Measurements from ENCODE around the gene PACS1.
"Not testable (repeated sequence)": the region's sequence is repeated elsewhere in the genome, so short reads cannot be mapped to it uniquely, and the experiment has no call there.

PACS1 gene

GRCh38 chr11:66076561-66076960 is 6.5 kb downstream of the PACS1 start:
- DNase-seq (ENCODE audit: low read depth): no peak

DNA sequence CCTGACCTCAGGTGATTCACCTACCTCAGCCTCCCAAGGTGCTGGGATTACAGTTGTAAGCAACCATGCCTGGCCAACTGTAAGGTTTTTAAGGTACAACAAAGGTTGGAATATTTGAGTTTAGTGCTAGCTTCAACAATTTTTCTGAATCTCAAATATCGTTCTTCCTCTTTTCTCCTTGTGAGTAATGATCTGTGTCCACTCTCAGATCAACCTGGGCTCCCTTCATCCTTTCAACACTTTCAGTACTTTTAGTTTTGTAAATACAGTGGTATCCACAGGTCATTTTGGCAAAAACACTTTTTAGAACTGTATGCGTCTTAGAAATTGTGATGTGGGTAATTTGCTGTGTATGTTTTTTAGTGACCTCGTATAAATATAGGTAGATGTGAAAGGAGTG is 7.9 kb downstream of the PACS1 start:
- no peak for DNase-seq (ENCODE audit: low read depth)

GRCh38 chr11:66078949-66079348 is 8.9 kb downstream of the PACS1 start:
- DNase-seq (ENCODE audit: low read depth): not testable (repeated sequence)

DNA sequence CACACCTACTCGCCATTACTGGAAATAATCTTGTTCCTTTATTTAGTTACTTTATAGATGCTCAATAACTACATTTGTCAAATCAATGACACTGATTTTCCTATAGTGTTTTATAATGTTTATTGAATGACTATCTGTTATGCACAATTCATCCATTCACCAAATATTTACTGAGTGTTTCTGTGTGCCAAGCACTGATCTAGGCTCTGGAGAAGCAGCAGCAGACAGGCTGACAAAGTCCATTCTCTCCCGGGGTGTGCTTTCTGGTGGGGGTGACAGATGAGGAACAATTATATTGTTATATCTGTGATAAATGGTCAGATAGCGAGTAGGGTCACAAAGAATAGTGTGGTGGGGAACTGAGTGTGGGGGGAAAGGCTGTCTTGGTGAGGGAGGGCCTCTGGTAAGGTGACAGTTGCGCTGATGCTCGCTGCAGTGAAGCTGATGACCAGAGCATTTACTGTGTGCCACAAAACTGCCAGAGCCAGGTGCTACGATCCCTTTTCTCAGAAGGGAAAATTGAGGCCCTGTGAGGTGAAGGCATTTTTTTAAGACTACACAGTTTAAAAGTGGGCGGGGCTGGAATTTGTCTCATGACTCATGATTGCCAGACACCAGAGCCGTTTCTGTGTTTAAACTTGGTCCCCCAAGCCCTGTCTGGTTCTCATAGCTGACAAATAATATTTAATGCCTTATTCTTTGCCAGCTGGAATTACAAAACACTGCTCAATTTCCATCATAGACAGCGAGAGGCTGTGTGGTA is 10.2 kb downstream of the PACS1 start:
- DNase-seq (ENCODE audit: low read depth): peak; percentile 81

DNA sequence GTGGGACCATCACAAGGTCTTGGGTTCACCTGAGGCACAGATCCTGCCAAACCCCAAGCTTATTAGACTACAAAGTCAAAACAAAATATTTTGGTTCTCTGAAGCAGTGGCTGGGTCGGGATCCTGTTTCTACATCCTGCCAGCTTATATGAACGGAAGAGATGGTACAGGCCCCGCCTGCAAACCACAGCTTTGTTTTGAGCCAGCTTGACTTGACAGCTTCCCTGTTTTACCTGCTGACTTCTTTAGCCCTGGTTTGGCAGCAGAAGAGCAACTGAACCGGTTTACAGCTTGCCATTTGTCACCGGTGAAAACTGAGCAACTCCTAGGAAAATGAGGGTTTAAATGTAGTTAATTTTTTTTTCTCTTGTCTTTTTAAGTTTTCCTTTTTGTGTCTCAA is 11.4 kb downstream of the PACS1 start:
- no peak for DNase-seq (ENCODE audit: low read depth)

DNA sequence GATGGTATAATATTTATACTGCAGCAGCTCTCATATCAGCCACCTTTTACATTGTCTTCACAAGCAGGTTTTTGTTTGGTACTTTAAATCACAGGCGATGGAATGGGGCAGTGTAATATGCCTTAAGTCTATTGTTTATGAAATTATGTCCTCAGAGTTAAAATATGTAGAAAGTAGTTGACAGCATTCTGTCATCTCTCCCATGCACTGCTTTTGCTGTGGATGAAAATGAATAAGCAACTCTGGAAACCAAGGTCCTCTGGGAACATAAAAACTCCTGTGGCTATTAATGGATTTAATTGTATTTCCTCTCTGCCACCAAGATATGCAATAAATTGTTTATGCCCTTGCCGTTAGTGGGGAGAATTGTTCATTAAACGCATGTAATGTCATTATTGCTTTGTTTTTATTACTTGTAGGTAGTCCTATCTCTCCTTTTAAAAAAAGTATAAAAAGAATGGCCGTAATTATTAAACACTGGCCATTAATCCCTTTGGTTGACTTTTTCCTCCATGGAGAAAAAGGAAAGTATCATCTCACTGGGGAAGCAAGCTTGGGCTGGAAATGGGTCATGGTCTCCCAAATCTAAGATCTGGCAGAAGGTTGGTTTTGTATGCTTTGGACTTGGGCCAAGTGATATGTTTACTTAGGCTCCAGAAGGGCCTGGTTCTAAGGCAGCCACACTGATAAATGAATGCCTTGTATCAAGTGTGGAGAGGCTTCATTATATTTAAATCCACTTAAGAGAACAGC is 13.1 kb downstream of the PACS1 start:
- DNase-seq (ENCODE audit: low read depth): no peak

DNA sequence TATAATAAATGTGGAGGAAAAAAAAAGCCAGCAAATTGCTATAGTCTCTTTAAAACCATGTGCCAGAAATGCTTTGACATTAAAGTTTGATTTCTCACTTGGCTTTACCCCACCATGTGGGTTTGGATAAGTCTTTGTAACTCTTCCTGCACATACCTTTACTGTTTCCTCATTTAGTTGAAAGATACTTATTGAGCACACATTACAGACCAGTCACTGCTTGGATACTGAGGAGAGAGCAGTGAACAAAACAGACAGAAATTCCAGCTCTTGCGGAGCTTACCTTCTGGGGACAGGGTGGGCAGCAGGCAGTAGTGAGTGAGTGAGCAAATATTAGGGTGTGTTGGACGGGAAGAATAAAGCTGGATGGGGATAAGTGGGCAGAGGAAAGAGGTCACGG is 13.7 kb downstream of the PACS1 start:
- DNase-seq (ENCODE audit: low read depth): no peak

DNA sequence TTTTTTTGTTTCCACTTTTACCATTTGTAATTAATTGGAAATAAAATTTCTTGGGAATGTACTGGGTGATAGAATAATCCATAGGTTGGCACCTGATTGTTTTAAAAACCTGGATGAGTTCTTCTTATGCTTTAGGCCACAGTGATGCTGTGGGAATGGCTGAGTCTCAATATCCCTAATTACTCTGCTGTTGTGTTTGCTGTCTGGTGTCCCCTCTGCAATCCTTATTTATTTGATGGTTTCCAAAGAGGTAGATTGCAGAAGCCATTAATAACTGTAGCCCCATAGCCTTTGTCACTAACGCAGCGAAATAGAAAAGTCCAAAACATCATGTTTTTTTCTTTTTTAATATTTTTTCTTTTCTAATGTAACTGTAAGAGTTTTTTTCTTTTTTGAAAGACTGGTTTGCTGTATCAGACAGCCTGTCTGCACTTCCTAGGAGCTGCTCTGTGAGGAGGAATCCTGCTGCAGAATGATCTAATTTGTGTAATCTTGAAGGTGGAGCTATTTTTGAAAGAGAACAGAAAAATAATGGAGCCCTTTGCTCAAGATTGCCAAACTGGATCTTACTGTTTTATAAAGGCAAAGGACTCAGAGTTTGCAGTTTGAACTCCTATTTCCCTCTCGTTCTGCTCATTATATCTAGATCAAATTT is 14.9 kb downstream of the PACS1 start:
- DNase-seq (ENCODE audit: low read depth): no peak

- no peak for DNase-seq (ENCODE audit: low read depth)
Observed at GRCh38 chr11:66087148-66087908, 17.3 kb downstream of the PACS1 start.

DNA sequence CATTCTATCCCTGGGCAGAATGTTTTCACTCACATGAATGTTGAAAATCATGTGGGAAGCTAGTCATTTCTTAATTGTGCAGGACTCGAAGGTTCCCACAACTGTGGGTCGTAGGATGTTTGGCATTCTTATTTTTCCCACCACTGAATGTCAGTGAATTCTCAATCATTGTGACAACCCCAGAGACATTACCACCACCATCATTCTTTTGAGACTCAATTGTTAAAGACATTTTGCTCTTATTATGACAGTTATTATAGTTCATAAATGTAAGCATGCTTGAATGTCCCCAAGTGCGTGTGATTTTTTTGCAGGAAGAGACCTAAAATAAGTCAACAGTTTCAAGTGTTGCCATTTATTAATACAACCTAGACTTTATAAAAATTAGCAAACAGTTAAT is 19.0 kb downstream of the PACS1 start:
- DNase-seq (ENCODE audit: low read depth): no peak

GRCh38 chr11:66090288-66090687 is 20.2 kb downstream of the PACS1 start:
- no peak for DNase-seq (ENCODE audit: low read depth)

DNA sequence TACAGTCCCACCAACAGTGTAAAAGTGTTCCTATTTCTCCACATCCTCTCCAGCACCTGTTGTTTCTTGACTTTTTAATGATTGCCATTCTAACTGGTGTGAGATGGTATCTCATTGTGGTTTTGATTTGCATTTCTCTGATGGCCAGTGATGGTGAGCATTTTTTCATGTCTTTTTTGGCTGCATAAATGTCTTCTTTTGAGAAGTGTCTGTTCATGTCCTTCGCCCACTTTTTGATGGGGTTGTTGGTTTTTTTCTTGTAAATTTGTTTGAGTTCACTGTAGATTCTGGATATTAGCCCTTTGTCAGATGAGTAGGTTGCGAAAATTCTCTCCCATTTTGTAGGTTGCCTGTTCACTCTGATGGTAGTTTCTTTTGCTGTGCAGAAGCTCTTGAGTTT is 22.1 kb downstream of the PACS1 start:
- DNase-seq (ENCODE audit: low read depth): not testable (repeated sequence)

GRCh38 chr11:66099746-66100145 is 29.7 kb downstream of the PACS1 start:
- not testable (repeated sequence) for DNase-seq (ENCODE audit: low read depth)

DNA sequence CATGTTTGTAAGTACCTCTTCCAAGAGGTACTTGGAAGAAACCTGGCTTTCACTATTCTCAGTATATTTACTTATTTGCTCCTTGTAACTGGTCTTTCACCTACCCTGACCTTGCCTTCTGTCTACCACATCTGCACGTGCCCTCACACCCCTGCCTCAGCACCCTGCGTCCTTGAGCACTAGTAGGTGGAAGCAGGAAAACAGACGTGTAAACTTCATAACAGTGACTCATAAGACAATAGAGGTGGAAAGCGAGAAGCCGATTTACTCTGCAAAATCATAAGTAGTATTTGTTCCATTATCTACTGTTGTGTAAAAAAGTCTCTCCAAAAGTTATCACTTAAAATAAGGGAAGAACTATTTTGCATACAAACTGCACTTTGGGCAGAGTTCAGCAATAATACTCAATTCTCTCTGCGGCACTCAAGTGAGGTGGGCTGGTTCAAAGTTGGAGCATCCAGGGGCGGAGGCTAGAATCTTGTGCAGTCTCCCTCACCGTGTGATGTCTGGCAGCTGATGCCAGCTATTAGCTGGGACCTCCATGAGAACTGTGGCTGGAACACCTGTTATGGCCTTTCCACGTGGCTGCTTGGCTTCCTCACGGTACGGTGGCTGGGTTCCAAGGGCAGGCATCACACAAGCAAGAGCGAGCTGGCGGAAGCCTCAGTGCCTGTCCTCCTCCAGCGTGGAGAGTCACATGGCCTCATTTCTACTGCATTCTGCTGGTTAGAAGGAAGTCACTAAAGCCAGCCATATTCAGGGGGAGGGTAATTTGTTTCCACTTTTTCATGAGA is 30.4 kb downstream of the PACS1 start:
- no peak for DNase-seq (ENCODE audit: low read depth)

DNA sequence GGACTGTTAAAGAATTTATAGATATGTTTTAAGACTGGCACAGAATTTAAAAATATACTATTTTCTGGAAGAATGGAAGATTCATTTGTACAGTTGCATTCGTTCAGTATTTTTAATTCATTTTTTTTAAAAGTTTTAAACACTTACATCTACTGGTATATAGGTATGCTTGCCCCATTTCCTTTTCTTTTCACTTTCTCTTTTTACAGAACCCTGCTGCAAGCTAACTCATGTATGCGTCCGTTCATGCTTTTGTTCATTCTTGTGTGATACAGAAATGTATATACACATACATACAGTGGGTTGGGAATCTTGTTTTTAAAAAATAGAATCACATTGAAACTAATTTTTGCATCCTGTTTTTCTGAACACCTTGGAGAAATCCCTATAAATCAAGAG is 31.0 kb downstream of the PACS1 start:
- no peak for DNase-seq (ENCODE audit: low read depth)

GRCh38 chr11:66104057-66104638 is 34.1 kb downstream of the PACS1 start:
- DNase-seq (ENCODE audit: low read depth): no peak

DNA sequence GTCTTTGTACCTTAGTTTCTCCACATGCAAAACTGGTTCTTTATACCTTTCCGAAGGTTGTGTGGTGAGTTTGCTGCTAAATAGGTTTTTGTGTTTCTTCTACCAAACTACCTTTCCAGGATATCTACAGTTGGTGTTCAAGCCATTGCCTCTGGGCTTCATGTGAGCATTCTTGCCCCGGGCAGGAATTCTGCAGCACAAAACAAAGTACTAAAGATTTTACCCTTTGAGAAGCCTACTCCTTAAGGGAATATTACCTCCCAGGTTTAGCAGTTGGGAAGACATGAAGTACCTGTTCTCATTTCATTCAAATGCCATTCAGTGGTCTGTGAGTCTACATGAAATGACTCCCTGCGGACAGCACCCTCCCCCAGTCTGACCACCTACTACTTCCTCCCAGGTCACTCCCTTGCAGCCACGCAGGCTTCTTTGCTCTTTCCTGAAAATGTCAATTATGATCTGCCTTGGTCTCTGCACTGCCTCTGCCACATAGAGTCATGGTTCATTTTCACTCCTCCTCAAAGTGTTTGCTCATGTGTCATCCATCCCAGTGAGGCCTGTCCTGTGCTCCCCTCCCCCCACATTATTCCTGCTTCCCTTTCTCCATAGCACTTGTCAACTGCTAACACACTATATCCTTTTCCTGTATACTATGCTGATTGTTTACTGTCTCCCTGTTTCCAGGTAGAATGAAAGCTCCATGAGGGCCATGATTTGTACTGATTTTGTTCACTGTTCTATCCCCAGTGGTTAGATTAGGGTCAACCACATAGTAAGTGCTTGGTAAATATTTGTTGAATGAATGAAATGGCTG is 36.9 kb downstream of the PACS1 start:
- DNase-seq (ENCODE audit: low read depth): no peak

DNA sequence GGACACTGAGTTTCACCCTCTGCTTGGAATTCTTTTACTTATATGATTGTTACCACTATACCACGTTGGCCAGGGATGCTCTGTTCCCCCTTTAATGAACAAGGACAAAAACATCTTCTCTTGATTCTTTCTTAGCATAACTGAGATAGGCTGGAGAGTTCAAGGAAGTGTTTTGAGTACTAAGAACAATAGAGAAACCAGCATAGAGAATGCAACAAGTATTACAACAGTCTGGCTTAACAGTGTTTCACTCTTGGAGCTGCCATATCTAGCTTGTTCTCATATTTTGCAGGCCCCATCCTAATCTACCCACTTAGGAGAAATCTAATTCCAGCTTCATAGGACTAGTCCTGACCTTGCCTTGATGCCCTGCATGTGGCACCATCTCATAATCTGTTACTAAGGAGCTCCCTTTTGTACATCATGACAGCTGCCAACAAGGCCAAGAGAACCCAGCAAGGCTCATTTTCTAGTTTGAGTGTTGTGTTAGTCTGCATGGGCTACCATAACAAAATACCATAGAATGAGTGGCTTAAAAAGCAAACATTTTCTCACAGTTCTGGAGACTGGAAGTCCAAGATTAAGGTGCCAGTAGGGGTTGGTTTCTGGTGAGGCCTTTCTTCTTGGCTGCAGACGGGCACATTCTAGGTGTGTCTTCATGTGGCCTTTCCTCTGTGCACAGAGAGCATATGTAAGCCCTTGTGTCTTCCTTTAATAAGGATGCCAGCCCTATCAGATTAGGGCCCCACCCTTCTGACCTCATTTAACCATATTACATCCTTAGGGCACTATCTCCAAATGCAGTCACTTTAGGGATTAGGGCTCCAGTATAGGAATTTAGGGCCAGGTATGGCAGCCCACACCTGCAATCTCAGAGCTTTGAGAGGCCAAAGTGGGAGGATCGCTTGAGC is 37.8 kb downstream of the PACS1 start:
- DNase-seq (ENCODE audit: low read depth): no peak

- DNase-seq (ENCODE audit: low read depth): no peak
Observed at GRCh38 chr11:66109294-66109693, 39.2 kb downstream of the PACS1 start.
